Activated CD8-positive, alpha-beta memory T cell treated with anti-CD3 and anti-CD28 coated beads, Interleukin-2, amount 50 U/mL, for 1 hour (primary cell): ENCODE data around the gene PLCB1.
"Not testable (repeated sequence)": the region's sequence is repeated elsewhere in the genome, so short reads cannot be mapped to it uniquely, and the experiment has no call there.

ENCODE experiments used
- DNase-seq: peaks from one replicate; pipeline ENCODE4 v3.0.0-alpha.2; 2020; ENCODE audit errors: extremely low read depth

PLCB1 gene

GRCh38 chr20:8443464-8444072 is 311.5 kb downstream of the PLCB1 start:
- no peak for DNase-seq

GRCh38 chr20:8447262-8448120 is 315.4 kb downstream of the PLCB1 start:
- DNase-seq = no peak

GRCh38 chr20:8449123-8449522 is 317.1 kb downstream of the PLCB1 start:
- no peak for DNase-seq

GRCh38 chr20:8454137-8454712 is 322.2 kb downstream of the PLCB1 start:
- no peak for DNase-seq

GRCh38 chr20:8456765-8457164 is 324.7 kb downstream of the PLCB1 start:
- DNase-seq = no peak

GRCh38 chr20:8457978-8458377 is 325.9 kb downstream of the PLCB1 start:
- no peak for DNase-seq

GRCh38 chr20:8461186-8461585 is 329.1 kb downstream of the PLCB1 start:
- no peak for DNase-seq

GRCh38 chr20:8464368-8464767 is 332.3 kb downstream of the PLCB1 start:
- no peak for DNase-seq

GRCh38 chr20:8466781-8467180 is 334.7 kb downstream of the PLCB1 start:
- not testable (repeated sequence) for DNase-seq

- DNase-seq = no peak
Measured at GRCh38 chr20:8470156-8470555, 338.1 kb downstream of the PLCB1 start.

- DNase-seq = no peak
Measured at GRCh38 chr20:8471465-8471864, 339.4 kb downstream of the PLCB1 start.

GRCh38 chr20:8473459-8473858 is 341.4 kb downstream of the PLCB1 start:
- no peak for DNase-seq

GRCh38 chr20:8474027-8474668 is 342.1 kb downstream of the PLCB1 start:
- DNase-seq = no peak

- DNase-seq = no peak
Measured at GRCh38 chr20:8476021-8476420, 344.0 kb downstream of the PLCB1 start.

- no peak for DNase-seq
Measured at GRCh38 chr20:8480597-8480996, 348.5 kb downstream of the PLCB1 start.

- no peak for DNase-seq
Measured at GRCh38 chr20:8487696-8488095, 355.6 kb downstream of the PLCB1 start.

GRCh38 chr20:8489094-8489883 is 357.2 kb downstream of the PLCB1 start:
- DNase-seq = no peak

- DNase-seq = no peak
Measured at GRCh38 chr20:8490076-8490830, 358.2 kb downstream of the PLCB1 start.

GRCh38 chr20:8492173-8492572 is 360.1 kb downstream of the PLCB1 start:
- no peak for DNase-seq

GRCh38 chr20:8498571-8498970 is 366.5 kb downstream of the PLCB1 start:
- DNase-seq = no peak

- no peak for DNase-seq
Measured at GRCh38 chr20:8504030-8504429, 372.0 kb downstream of the PLCB1 start.
